K562 (cell line): ENCODE measurements around the gene CLCN6. TPM values are rescaled to one million over a fixed set of nuclear protein-coding genes. Genes with fewer than 3 reads are reported as not detected.

Experiments
- CBX2 ChIP-seq: fragments of 200-600 bp; sonication (generic); IDR thresholded peaks from one replicate; pipeline ENCODE4 v1.6.1; 2012; ENCODE audit warnings: mild to moderate bottlenecking, low read length, inconsistent platforms; ENCODE audit not compliant: insufficient read depth, poor library complexity, severe bottlenecking
- E2F1 ChIP-seq: sonication (generic); formaldehyde crosslinking; IDR thresholded peaks from 2 replicates; pipeline ENCODE4 v1.8.1; 2023; ENCODE audit warnings: mild to moderate bottlenecking, missing genetic modification reagents, moderate library complexity
- HDAC1 ChIP-seq, 2 experiments: fragments of 450-650 bp; IDR thresholded peaks; 2 replicates each; pipeline ENCODE4 v1.6.1; 2016 to 2017; ENCODE audit warnings: inconsistent platforms in 1 of 2, mild to moderate bottlenecking in 1 of 2, moderate library complexity in 1 of 2
- HDAC2 ChIP-seq: fragments of 450-650 bp; IDR thresholded peaks from 2 replicates; pipeline ENCODE4 v1.6.1; 2016; ENCODE audit warnings: mild to moderate bottlenecking
- HDAC6 ChIP-seq: IDR thresholded peaks from 2 replicates; pipeline ENCODE4 v1.6.1; 2012; ENCODE audit warnings: low read depth, mild to moderate bottlenecking, control low read depth, inconsistent platforms, low read length, moderate library complexity
- HMBOX1 ChIP-seq: sonication (generic); IDR thresholded peaks from 2 replicates; pipeline ENCODE4 v1.6.1; 2016
- IFI16 ChIP-seq: fragments of 250-450 bp; sonication (Bioruptor Pico); IDR thresholded peaks from 2 replicates; pipeline ENCODE4 v2.1.2; 2022; ENCODE audit warnings: mild to moderate bottlenecking, inconsistent platforms
- OTX1 ChIP-seq: fragments of 450-650 bp; formaldehyde crosslinking; IDR thresholded peaks from 2 replicates; pipeline ENCODE4 v1.4.0; 2022; ENCODE audit warnings: mild to moderate bottlenecking
- POLR2G ChIP-seq: fragments of 200-400 bp; formaldehyde crosslinking; IDR thresholded peaks from 2 replicates; pipeline ENCODE4 v1.6.1; 2017; ENCODE audit warnings: low read depth, mild to moderate bottlenecking, antibody characterized with exemption, low read length, moderate library complexity
- PPARD ChIP-seq: fragments of 250-450 bp; sonication (Bioruptor Pico); IDR thresholded peaks from 2 replicates; pipeline ENCODE4 v1.8.0; 2022; ENCODE audit warnings: inconsistent platforms, mild to moderate bottlenecking, moderate library complexity
- SIRT6 ChIP-seq: IDR thresholded peaks from one replicate; pipeline ENCODE4 v1.6.1; 2012; ENCODE audit warnings: low read depth, mild to moderate bottlenecking, control low read depth, inconsistent platforms, low read length, moderate library complexity
- THAP7 ChIP-seq: fragments of 250-450 bp; sonication (Bioruptor Pico); IDR thresholded peaks from 2 replicates; pipeline ENCODE4 v1.5.0; 2021
- THRA ChIP-seq: fragments of 450-650 bp; IDR thresholded peaks from 2 replicates; pipeline ENCODE4 v1.6.1; 2017; ENCODE audit warnings: mild to moderate bottlenecking, moderate library complexity
- ZNF184 ChIP-seq: sonication (generic); formaldehyde crosslinking; IDR thresholded peaks from 2 replicates; pipeline ENCODE4 v1.5.0; 2020; ENCODE audit warnings: missing genetic modification reagents
- ZNF197 ChIP-seq: fragments of 200-800 bp; sonication (Bioruptor generic); IDR thresholded peaks from 2 replicates; pipeline ENCODE4 v1.6.1; 2016; ENCODE audit warnings: low read depth, missing genetic modification characterization, missing compliant biosample characterization
- ZNF444 ChIP-seq: fragments of 250-450 bp; sonication (Bioruptor Pico); IDR thresholded peaks from 2 replicates; pipeline ENCODE4 v1.4.0; 2020; ENCODE audit warnings: mild to moderate bottlenecking, moderate library complexity
- ZNF507 ChIP-seq: conservative IDR thresholded peaks from 2 replicates; pipeline ENCODE4 v1.6.1; 2017; ENCODE audit warnings: missing genetic modification characterization, missing compliant biosample characterization
- ZNF592 ChIP-seq: fragments of 450-650 bp; IDR thresholded peaks from 2 replicates; pipeline ENCODE4 v1.6.1; 2017; ENCODE audit warnings: antibody characterized with exemption, mild to moderate bottlenecking
- polyA plus RNA-seq, 8 experiments: library from polyadenylated mRNA; depleted of rRNA in 4 of 8; stranded (reverse) in 5 of 8; unstranded in 3 of 8; fragments of >200 nt; fragmentation: Nextera tagmentation in 2 of 8; fragmentation: Illumina TruSeq in 1 of 8; extraction: Ambion mirVana in 2 of 8; extraction: Trizol in 1 of 8; gene quantifications; 2 replicates each; pipeline versions ENCODE4 v1.2.1 to v1.2.3, GENCODE V29; 2011 to 2014; ENCODE audit warnings: inconsistent platforms in 1 of 8, missing spikeins in 1 of 8
- total RNA-seq, 7 experiments: library from RNA; depleted of rRNA in 6 of 7; stranded (reverse); fragments of >200 nt in 6 of 7; fragmentation: Illumina TruSeq in 2 of 7; extraction: Trizol in 2 of 7; gene quantifications; 2 replicates each; pipeline versions ENCODE4 v1.2.1 to v1.2.3, GENCODE V29; 2011 to 2021; ENCODE audit warnings: low replicate concordance in 1 of 7

Gene CLCN6
- total and polyA plus RNA-seq, 9 of the 15 experiments (the other 6 are each of a cell fraction or from before 2014, with no cell fraction given), result 2.0 to 21.8 (median 13.6) TPM

GRCh38 chr1:11831945-11832725 lies 26.1 kb downstream of the CLCN6 start (continued):
- TF ChIP-seq HMBOX1 (no peak), CBX2 (no peak), PPARD (CRISPR knock-in tag) (no peak), THRA (no peak), HDAC1 (IDR thresholded peaks at IDR 0.05) (0 out of 4 replicates have a peak, but pooled peaks of 1 of the 2 experiments have one; percentile 10), E2F1 (CRISPR knock-in tag) (no peak), ZNF507 (tag) (no peak), IFI16 (no peak), ZNF197 (CRISPR knock-in tag) (no peak), OTX1 (no peak), SIRT6 (no peak), HDAC6 (no peak), HDAC2 (peak; percentile 70; the same call in 1 of the 2 replicates), ZNF444 (CRISPR knock-in tag) (no peak), ZNF592 (no peak), THAP7 (no peak), POLR2G (0 out of 2 replicates have a peak, but pooled peaks have one; percentile 31), ZNF184 (CRISPR knock-in tag) (no peak)
